Measurements from ENCODE around the gene TACO1.

- no peak for TF ChIP-seq SCRT2 (tag by site-specific recombination; IDR thresholded peaks at IDR 0.05)
- no peak for TF ChIP-seq PBX3 (CRISPR knock-in tag; IDR thresholded peaks at IDR 0.05)
- TF ChIP-seq ZNF664 (tag by site-specific recombination; IDR thresholded peaks at IDR 0.05): no peak
- no peak for TF ChIP-seq RBAK (tag by site-specific recombination; IDR thresholded peaks at IDR 0.05)
- no peak for TF ChIP-seq CTCF (tag by site-specific recombination; IDR thresholded peaks at IDR 0.05)
- TF ChIP-seq ZBTB44 (tag by site-specific recombination; IDR thresholded peaks at IDR 0.05): no peak
- no peak for TF ChIP-seq ZNF692 (tag by site-specific recombination; IDR thresholded peaks at IDR 0.05)
- TF ChIP-seq REST (tag by site-specific recombination; IDR thresholded peaks at IDR 0.05): no peak
- no peak for TF ChIP-seq KLF16 (tag by site-specific recombination; IDR thresholded peaks at IDR 0.05)
- no peak for TF ChIP-seq ZNF24 (tag by site-specific recombination; IDR thresholded peaks at IDR 0.05)
- TF ChIP-seq PATZ1 (tag by site-specific recombination; IDR thresholded peaks at IDR 0.05): no peak
- TF ChIP-seq HOXC10 (CRISPR knock-in tag; IDR thresholded peaks at IDR 0.05): no peak
Observed at GRCh38 chr17:63641692-63642448, 41.2 kb downstream of the TACO1 start.
